Liver (tissue), 9 donors: Measurements from ENCODE around the gene PODXL2. TPM values are rescaled to one million over a fixed set of nuclear protein-coding genes. Genes with fewer than 3 reads are reported as not detected.
"Not testable (repeated sequence)": the region's sequence is repeated elsewhere in the genome, so short reads cannot be mapped to it uniquely, and the experiment has no call there.

Experiments
- DNase-seq: peaks from one replicate; pipeline ENCODE4 v3.0.0-alpha.2; 2017; ENCODE audit warnings: low spot score
- H3K27ac ChIP-seq, 2 donors: one replicate each; pipeline ENCODE4 v1.7.0; 2013; ENCODE audit warnings: inconsistent platforms in 2 of 2, low read length in 2 of 2, control low read depth in 1 of 2, low read depth in 1 of 2, mild to moderate bottlenecking in 1 of 2
- H3K27me3 ChIP-seq, 4 donors: one replicate each; pipeline versions ENCODE4 v1.6.1 to v1.7.0; 2013; ENCODE audit warnings: low read length in 3 of 4, inconsistent platforms in 1 of 4, mild to moderate bottlenecking in 1 of 4, moderate library complexity in 1 of 4; ENCODE audit not compliant: control insufficient read depth in 4 of 4, insufficient read depth in 4 of 4
- H3K36me3 ChIP-seq, 4 donors: one replicate each; pipeline versions ENCODE4 v1.6.1 to v1.7.0; 2013; ENCODE audit warnings: low read length in 3 of 4, mild to moderate bottlenecking in 3 of 4, low read depth in 1 of 4, moderate library complexity in 1 of 4; ENCODE audit not compliant: control insufficient read depth in 4 of 4, insufficient read depth in 3 of 4
- H3K4me1 ChIP-seq, 4 donors: one replicate each; pipeline versions ENCODE4 v1.6.1 to v1.7.0; 2013; ENCODE audit warnings: low read length in 3 of 4, mild to moderate bottlenecking in 3 of 4, moderate library complexity in 1 of 4; ENCODE audit not compliant: control insufficient read depth in 4 of 4, insufficient read depth in 4 of 4
- H3K4me3 ChIP-seq, 3 donors: one replicate each; pipeline versions ENCODE4 v1.6.1 to v1.7.0; 2013; ENCODE audit warnings: low read length in 3 of 3, control low read depth in 1 of 3, low read depth in 1 of 3, mild to moderate bottlenecking in 1 of 3
- H3K9ac ChIP-seq, 2 donors: one replicate each; pipeline ENCODE4 v1.7.0; 2013; ENCODE audit warnings: low read length in 2 of 2, mild to moderate bottlenecking in 2 of 2, moderate library complexity in 2 of 2, control low read depth in 1 of 2, low read depth in 1 of 2
- H3K9me3 ChIP-seq, 4 donors: one replicate each; pipeline versions ENCODE4 v1.6.1 to v1.7.0; 2013; ENCODE audit warnings: low read length in 3 of 4; ENCODE audit not compliant: control insufficient read depth in 4 of 4
- ATF3 ChIP-seq: IDR thresholded peaks from 2 replicates; pipeline ENCODE4 v1.6.1; 2016; ENCODE audit warnings: antibody characterized with exemption
- CTCF ChIP-seq: fragments of 150-350 bp; IDR thresholded peaks from 2 replicates; pipeline ENCODE4 v1.5.1; 2017; ENCODE audit warnings: improper control_type of control experiment, low read depth, low read length; ENCODE audit not compliant: missing input control
- EGR1 ChIP-seq, 2 donors: IDR thresholded peaks; 2 replicates each; pipeline ENCODE4 v1.6.1; 2016 to 2018; ENCODE audit warnings: antibody characterized with exemption in 2 of 2, low read depth in 2 of 2
- FOXA2 ChIP-seq: IDR thresholded peaks from 2 replicates; pipeline ENCODE4 v1.6.1; 2016; ENCODE audit warnings: antibody characterized with exemption
- HNF4A ChIP-seq, 2 donors: conservative IDR thresholded peaks; 2 replicates each; pipeline ENCODE4 v1.6.1; 2016; ENCODE audit warnings: antibody characterized with exemption in 2 of 2, mild to moderate bottlenecking in 2 of 2
- HNF4G ChIP-seq: IDR thresholded peaks from 2 replicates; pipeline ENCODE4 v1.6.1; 2016; ENCODE audit warnings: antibody characterized with exemption
- JUND ChIP-seq, 2 donors: IDR thresholded peaks; 2 replicates each; pipeline ENCODE4 v1.6.1; 2016; ENCODE audit warnings: antibody characterized with exemption in 2 of 2
- MAX ChIP-seq: IDR thresholded peaks from 2 replicates; pipeline ENCODE4 v1.6.1; 2016; ENCODE audit warnings: antibody characterized with exemption
- NR2F2 ChIP-seq: IDR thresholded peaks from 2 replicates; pipeline ENCODE4 v1.6.1; 2016; ENCODE audit warnings: antibody characterized with exemption
- RAD21 ChIP-seq, 2 donors: IDR thresholded peaks; 2 replicates each; pipeline ENCODE4 v1.6.1; 2016; ENCODE audit warnings: antibody characterized with exemption in 2 of 2, mild to moderate bottlenecking in 2 of 2
- REST ChIP-seq: IDR thresholded peaks from 2 replicates; pipeline ENCODE4 v1.6.1; 2016; ENCODE audit warnings: antibody characterized with exemption, mild to moderate bottlenecking
- RXRA ChIP-seq, 2 donors: IDR thresholded peaks; 2 replicates each; pipeline ENCODE4 v1.6.1; 2017 to 2018; ENCODE audit warnings: antibody characterized with exemption in 2 of 2, mild to moderate bottlenecking in 1 of 2
- SP1 ChIP-seq: IDR thresholded peaks from 2 replicates; pipeline ENCODE4 v1.6.1; 2018; ENCODE audit warnings: antibody characterized with exemption, mild to moderate bottlenecking
- TAF1 ChIP-seq: conservative IDR thresholded peaks from 2 replicates; pipeline ENCODE4 v1.6.1; 2016; ENCODE audit warnings: antibody characterized with exemption, mild to moderate bottlenecking
- YY1 ChIP-seq: IDR thresholded peaks from 2 replicates; pipeline ENCODE4 v1.6.1; 2016; ENCODE audit warnings: antibody characterized with exemption, mild to moderate bottlenecking
- ZBTB33 ChIP-seq: IDR thresholded peaks from 2 replicates; pipeline ENCODE4 v1.6.1; 2016; ENCODE audit warnings: antibody characterized with exemption
- WGBS: extraction: QIAGEN DNeasy Blood & Tissue Kit; methylation state at CpG from one replicate; pipeline ENCODE4 v1.1.7; 2013; 5-methylcytosine and 5-hydroxymethylcytosine counted together
- polyA plus RNA-seq, 2 donors: library from polyadenylated mRNA; stranded (reverse) in 1 of 2; unstranded in 1 of 2; fragments of 200-250 nt in 1 of 2; fragments of >200 nt in 1 of 2; fragmentation: Nextera tagmentation in 1 of 2; extraction: Ambion mirVana in 1 of 2; gene quantifications; one replicate each; pipeline versions ENCODE4 v1.2.1 to v1.2.3, GENCODE V29; 2013 to 2015
- total RNA-seq, 2 donors: library from RNA; depleted of rRNA; stranded (reverse); fragments of >200 nt; gene quantifications; one replicate each; pipeline ENCODE4 v1.2.3, GENCODE V29; 2014
- donor health status: healthy.
- donor health status: healthy.
- donor health status: healthy.
- donor health status: healthy.
- donor health status: healthy.

The PODXL2 gene
- total and polyA plus RNA-seq, 4 donors, result 0.47 to 1.4 (median 0.88) TPM

GRCh38 chr3:127680798-127681221, 51.8 kb downstream of the PODXL2 start:
- Histone ChIP-seq H3K27me3 (no peaks in the 10 kb centered on the region), H3K27ac (no peak overlapping the region), H3K9ac (no peak overlapping the region), H3K36me3 (peaks cover 0 to 20% (median 4%) of the 10 kb centered on the region in 4 donors), H3K9me3 (no peaks in the 10 kb centered on the region), H3K4me3 (no peak overlapping the region), H3K4me1 (no peaks in the 10 kb centered on the region)
- DNase-seq, result no peak
- no peak for TF ChIP-seq CTCF
- TF ChIP-seq HNF4G, result no peak
- TF ChIP-seq ATF3, result no peak
- no peak for TF ChIP-seq ZBTB33
- TF ChIP-seq HNF4A (conservative IDR thresholded peaks at IDR 0.05), result no peak
- no peak for TF ChIP-seq SP1
- TF ChIP-seq YY1, result no peak
- TF ChIP-seq RXRA (IDR thresholded peaks at IDR 0.05), result no peak
- WGBS, result 96% methylated on average over 1 of the region's 1 CpG

- 95% methylated on average over 6 of the region's 6 CpGs for WGBS
- peaks cover 0 to 14% (median 2%) of the 10 kb centered on the region in 4 donors for H3K36me3 ChIP-seq
- H3K9me3 ChIP-seq, DNase-seq, H3K4me1 ChIP-seq, H3K9ac ChIP-seq, H3K4me3 ChIP-seq, H3K27me3 ChIP-seq, H3K27ac ChIP-seq: not testable (repeated sequence)
Observed at GRCh38 chr3:127682175-127682554, 53.2 kb downstream of the PODXL2 start.

- Histone ChIP-seq H3K4me1 (no peaks in the 10 kb centered on the region), H3K27ac (no peak overlapping the region), H3K9me3 (no peaks in the 10 kb centered on the region), H3K9ac (no peak overlapping the region), H3K36me3 (peaks cover 0 to 10% (median under 1%) of the 10 kb centered on the region in 4 donors), H3K4me3 (no peak overlapping the region), H3K27me3 (no peaks in the 10 kb centered on the region)
- DNase-seq, result no peak
- 90% methylated on average over 8 of the region's 8 CpGs for WGBS
- no peak for TF ChIP-seq HNF4G
- no peak for TF ChIP-seq TAF1
- no peak for TF ChIP-seq HNF4A (conservative IDR thresholded peaks at IDR 0.05)
- no peak for TF ChIP-seq JUND (IDR thresholded peaks at IDR 0.05)
- TF ChIP-seq SP1, result no peak
- TF ChIP-seq FOXA2, result no peak
- no peak for TF ChIP-seq NR2F2
- no peak for TF ChIP-seq CTCF
- TF ChIP-seq MAX, result no peak
- no peak for TF ChIP-seq RAD21 (IDR thresholded peaks at IDR 0.05)
- no peak for TF ChIP-seq YY1
- TF ChIP-seq REST, result no peak
- TF ChIP-seq ZBTB33, result no peak
- no peak for TF ChIP-seq EGR1 (IDR thresholded peaks at IDR 0.05; ENCODE audit: low read depth in 2 of 2)
Observed at GRCh38 chr3:127682561-127682960, 53.6 kb downstream of the PODXL2 start.
